ENCODE data around the gene HDDC3. TPM values are rescaled to one million over a fixed set of nuclear protein-coding genes. Genes with fewer than 3 reads are reported as not detected.
"Not testable (repeated sequence)": the region's sequence is repeated elsewhere in the genome, so short reads cannot be mapped to it uniquely, and the experiment has no call there.

Gene HDDC3
- total RNA-seq, 1 donor from 2014 or later, result 7.9 TPM

GRCh38 chr15:90930861-90931574, 1.3 kb downstream of the HDDC3 start:
- no peak for DNase-seq

- peak; percentile 72 for DNase-seq
Observed at GRCh38 chr15:90929246-90930019, 2.9 kb downstream of the HDDC3 start.

DNA sequence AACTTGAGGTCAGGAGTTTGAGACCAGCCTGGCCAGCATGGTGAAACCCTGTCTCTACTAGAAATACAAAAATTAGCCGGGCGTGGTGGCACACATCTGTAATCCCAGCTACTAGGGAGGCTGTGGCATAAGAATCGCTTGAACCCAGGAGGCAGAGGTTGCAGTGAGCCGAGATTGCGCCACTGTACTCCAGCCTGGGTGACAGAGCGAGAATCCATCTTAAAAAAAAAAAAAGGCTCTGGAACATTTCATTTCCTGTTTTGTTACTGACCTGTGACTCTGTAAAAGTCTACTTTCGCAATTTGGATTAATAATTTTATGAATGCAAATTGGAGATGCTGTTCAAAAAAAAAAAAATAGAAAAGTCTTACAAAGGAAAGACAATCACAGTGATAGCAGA, 4.2 kb downstream of the HDDC3 start:
- not testable (repeated sequence) for DNase-seq

- not testable (repeated sequence) for DNase-seq
Observed at GRCh38 chr15:90926766-90927165, 5.6 kb downstream of the HDDC3 start.

GRCh38 chr15:90924375-90924774, 8.0 kb downstream of the HDDC3 start:
- no peak for DNase-seq

- DNase-seq, result not testable (repeated sequence)
Observed at GRCh38 chr15:90922712-90923322, 9.5 kb downstream of the HDDC3 start.

DNA sequence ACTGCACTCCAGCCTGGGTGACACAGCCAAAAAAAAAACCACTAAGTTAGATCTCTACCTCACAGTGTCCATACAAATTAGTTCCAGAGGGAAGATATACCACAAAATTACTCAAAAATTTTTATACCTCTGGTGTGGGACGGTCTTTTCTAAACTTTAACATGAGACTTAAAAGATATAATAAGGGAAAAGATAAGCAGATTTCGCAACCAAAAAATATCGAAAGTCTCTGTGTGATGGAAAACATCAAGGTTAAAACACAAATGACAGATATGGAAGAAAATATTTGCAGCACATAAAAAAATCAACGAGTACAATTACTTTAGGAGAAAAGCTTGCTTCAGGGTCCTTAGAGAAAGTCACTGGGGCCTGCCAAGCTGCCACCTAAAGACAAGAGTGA, 10.5 kb downstream of the HDDC3 start:
- DNase-seq, result no peak

- DNase-seq, result no peak
Observed at GRCh38 chr15:90918835-90919234, 13.5 kb downstream of the HDDC3 start.

- DNase-seq, result no peak
Observed at GRCh38 chr15:90918034-90918788, 14.1 kb downstream of the HDDC3 start.

GRCh38 chr15:90917569-90917968, 14.8 kb downstream of the HDDC3 start:
- no peak for DNase-seq

- no peak for DNase-seq
Observed at GRCh38 chr15:90916461-90916860, 15.9 kb downstream of the HDDC3 start.

- no peak for DNase-seq
Observed at GRCh38 chr15:90915808-90916440, 16.4 kb downstream of the HDDC3 start.

DNA sequence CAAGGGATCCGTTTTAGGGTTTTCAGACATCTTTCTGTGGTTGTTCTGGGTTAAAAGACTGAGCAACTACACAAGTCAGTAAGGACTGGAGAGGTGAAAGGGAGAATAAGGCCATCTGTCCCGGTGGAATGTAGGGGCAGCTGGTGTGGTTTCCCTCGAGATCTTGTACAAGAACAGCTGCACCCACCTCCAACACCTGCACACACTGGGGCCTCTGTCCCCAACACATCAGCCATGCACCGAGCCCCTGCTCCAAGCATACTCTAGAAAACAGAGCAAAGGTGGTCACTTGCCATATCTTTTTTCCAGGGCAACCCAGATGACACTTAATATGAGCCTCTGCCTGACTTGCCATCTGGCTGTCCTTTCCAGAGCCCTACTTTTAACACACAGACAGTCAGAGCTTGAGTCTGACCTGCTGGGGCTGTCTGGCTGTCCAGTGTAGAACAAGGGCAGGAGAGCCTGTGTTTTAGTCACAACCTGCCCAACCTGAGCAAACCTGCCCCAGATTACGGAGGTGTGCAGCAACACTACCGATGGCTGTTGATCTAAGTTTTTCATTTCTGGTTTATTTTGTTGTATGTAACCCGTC, 17.0 kb downstream of the HDDC3 start:
- DNase-seq, result no peak

GRCh38 chr15:90914305-90915080, 17.9 kb downstream of the HDDC3 start:
- no peak for DNase-seq

DNA sequence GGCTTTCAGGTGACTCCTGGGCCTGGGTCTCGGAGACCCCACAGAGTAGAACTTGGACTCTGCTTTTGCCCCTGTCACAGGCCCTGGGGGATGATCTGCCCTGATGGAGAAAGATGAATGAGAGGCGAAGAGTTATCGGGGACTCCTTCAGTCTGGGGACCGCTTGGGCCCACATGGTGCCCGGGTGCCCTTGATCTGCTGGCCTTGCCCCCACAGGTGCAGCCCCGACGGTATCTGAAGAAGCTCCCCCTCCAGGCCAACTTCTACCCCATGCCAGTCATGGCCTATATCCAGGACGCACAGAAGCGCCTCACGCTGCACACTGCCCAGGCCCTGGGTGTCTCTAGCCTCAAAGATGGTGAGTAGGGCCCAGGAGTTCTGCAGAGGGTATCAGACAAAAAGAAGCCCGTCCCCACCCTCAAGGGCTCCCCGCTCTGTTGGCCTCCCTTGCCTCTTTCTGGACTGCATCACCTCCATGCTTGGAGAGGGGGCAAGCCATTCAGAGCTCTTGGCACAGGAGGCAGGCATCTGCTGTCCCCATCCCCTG, 18.9 kb downstream of the HDDC3 start:
- DNase-seq, result no peak

DNA sequence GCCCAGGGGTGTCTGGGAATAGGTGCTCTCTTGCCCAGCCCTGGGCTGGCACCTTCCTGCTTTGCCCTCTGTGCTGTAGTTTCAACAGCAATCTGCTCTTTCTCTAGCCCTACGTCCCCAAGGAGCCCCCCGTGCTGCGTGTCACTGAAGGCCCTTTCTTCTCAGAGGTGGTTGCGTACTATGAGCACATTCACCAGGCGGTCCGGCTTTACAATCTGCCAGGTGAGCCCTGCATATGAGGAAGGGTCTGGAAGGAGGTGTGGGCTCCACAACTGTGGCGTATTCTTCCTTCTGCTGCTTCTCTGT, 19.6 kb downstream of the HDDC3 start:
- no peak for DNase-seq

GRCh38 chr15:90911906-90912769, 20.2 kb downstream of the HDDC3 start:
- DNase-seq, result no peak

GRCh38 chr15:90911302-90911623, 21.1 kb downstream of the HDDC3 start:
- DNase-seq, result no peak

DNA sequence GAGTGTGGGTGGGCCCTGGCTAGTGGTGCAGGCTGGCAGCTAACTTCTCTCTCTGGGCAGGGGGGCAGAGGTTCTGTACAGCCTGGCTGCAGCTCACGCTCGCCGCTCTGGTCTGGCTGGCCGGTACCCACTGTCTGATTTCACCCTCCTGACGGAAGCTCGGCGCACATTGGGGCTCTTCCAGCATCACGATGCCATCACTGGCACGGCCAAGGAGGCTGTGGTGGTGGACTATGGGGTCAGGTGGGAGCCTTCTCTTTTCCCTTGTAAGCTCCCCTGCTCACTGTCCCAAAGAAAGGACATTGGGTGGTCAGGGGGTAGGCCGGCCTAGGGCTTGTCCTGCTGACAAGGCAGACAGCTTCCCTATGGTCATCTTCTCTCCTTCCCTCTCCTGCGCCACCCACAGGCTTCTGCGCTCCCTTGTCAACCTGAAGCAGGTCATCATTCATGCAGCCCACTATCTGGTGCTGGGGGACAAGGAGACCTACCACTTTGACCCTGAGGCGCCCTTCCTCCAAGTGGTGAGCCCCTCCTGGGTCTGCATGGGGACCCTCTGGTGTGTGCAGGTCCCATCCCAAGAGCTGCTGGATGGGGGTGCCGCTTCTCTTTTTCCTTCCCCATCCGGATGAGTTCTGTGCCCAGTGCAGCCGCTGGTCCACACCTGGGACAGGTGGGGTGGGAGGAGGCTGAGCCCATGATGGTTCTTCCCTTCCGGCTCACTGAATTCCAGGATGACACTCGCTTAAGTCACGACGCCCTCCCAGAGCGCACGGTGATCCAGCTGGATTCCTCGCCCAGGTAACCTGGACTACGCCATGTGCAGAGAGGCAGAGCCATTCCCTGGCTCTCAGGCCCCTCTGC, 21.7 kb downstream of the HDDC3 start:
- DNase-seq, result no peak

All from skin of body (tissue), 2 donors.